ENCODE results near the gene PTPN2.

Gene PTPN2

GRCh38 chr18:12791610-12792009 is 92.4 kb downstream of the PTPN2 start:
- no peak overlapping the region for H3K4me3 ChIP-seq (ENCODE audit: low read depth, low read length)
- no peak for TF ChIP-seq CTCF (IDR thresholded peaks at IDR 0.05; ENCODE audit: low read depth, low read length)
- no peaks in the 10 kb centered on the region for H3K9me3 ChIP-seq
- DNase-seq: no peak
- H3K27me3 ChIP-seq: no peaks in the 10 kb centered on the region
- H3K36me3 ChIP-seq: no peaks in the 10 kb centered on the region
- H3K4me1 ChIP-seq: no peaks in the 10 kb centered on the region

- Histone ChIP-seq H3K27me3 (no peaks in the 10 kb centered on the region), H3K4me3 (ENCODE audit: low read depth, low read length) (no peak overlapping the region), H3K4me1 (no peaks in the 10 kb centered on the region), H3K9me3 (no peaks in the 10 kb centered on the region), H3K36me3 (no peaks in the 10 kb centered on the region)
- no peak for DNase-seq
- TF ChIP-seq CTCF (IDR thresholded peaks at IDR 0.05; ENCODE audit: low read depth, low read length): no peak
These were observed 97.4 kb downstream of the PTPN2 start for GRCh38 chr18:12786669-12787068.

- Histone ChIP-seq H3K9me3 (no peaks in the 10 kb centered on the region), H3K4me3 (ENCODE audit: low read depth, low read length) (no peak overlapping the region), H3K4me1 (no peaks in the 10 kb centered on the region), H3K27me3 (no peaks in the 10 kb centered on the region), H3K36me3 (no peaks in the 10 kb centered on the region)
- no peak for TF ChIP-seq CTCF (IDR thresholded peaks at IDR 0.05; ENCODE audit: low read depth, low read length)
- no peak for DNase-seq
These were observed 100.5 kb downstream of the PTPN2 start for GRCh38 chr18:12783524-12783923.

GRCh38 chr18:12782521-12782920 is 101.5 kb downstream of the PTPN2 start:
- no peaks in the 10 kb centered on the region for H3K4me1 ChIP-seq

GRCh38 chr18:12779456-12779855 is 104.6 kb downstream of the PTPN2 start:
- H3K27me3 ChIP-seq: no peaks in the 10 kb centered on the region
- no peak overlapping the region for H3K4me3 ChIP-seq (ENCODE audit: low read depth, low read length)
- no peaks in the 10 kb centered on the region for H3K9me3 ChIP-seq
- DNase-seq: no peak
- no peaks in the 10 kb centered on the region for H3K4me1 ChIP-seq
- no peaks in the 10 kb centered on the region for H3K36me3 ChIP-seq
- TF ChIP-seq CTCF (IDR thresholded peaks at IDR 0.05; ENCODE audit: low read depth, low read length): no peak

More at GRCh38 chr18:12782521-12782920, 101.5 kb downstream of the PTPN2 start:
- no peaks in the 10 kb centered on the region for H3K9me3 ChIP-seq
- H3K27me3 ChIP-seq: no peaks in the 10 kb centered on the region
- H3K4me3 ChIP-seq (ENCODE audit: low read depth, low read length): no peak overlapping the region
- H3K36me3 ChIP-seq: no peaks in the 10 kb centered on the region
- DNase-seq: no peak
- TF ChIP-seq CTCF (IDR thresholded peaks at IDR 0.05; ENCODE audit: low read depth, low read length): no peak

- no peaks in the 10 kb centered on the region for H3K27me3 ChIP-seq
- no peak for TF ChIP-seq CTCF (IDR thresholded peaks at IDR 0.05; ENCODE audit: low read depth, low read length)
- H3K36me3 ChIP-seq: no peaks in the 10 kb centered on the region
- H3K9me3 ChIP-seq: no peaks in the 10 kb centered on the region
- no peak for DNase-seq
- H3K4me1 ChIP-seq: no peaks in the 10 kb centered on the region
- H3K4me3 ChIP-seq (ENCODE audit: low read depth, low read length): no peak overlapping the region
These were observed 105.0 kb downstream of the PTPN2 start for GRCh38 chr18:12779043-12779442.
